Activated naive CD4-positive, alpha-beta T cell treated with Interleukin-2 at 50 U/mL for 16 hours (primary cell): ENCODE data around the gene PDE8A.
"Not testable (repeated sequence)": the region's sequence is repeated elsewhere in the genome, so short reads cannot be mapped to it uniquely, and the experiment has no call there.

ENCODE experiments used
- DNase-seq: peaks from one replicate; pipeline ENCODE4 v3.0.0-alpha.2; 2020

PDE8A gene

DNA sequence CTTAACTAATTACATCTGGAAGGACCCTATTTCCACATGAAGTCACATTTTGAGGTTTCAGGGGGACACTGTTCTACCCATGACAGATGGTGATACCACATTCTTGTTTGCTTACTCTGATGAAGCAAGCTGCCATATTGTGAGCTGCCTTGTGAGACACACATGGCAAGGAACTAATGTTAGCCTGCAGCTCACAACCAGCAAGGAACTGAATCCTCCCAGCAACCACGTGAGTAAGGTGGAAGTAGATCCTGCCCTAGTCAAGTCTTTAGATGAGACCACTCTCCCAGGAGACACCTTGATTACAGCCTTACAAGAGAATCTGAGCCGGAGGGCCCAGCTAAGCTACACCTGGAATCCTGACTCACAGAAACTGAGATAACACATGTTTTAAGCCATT lies 160.1 kb downstream of the PDE8A start:
- DNase-seq: no peak

DNA sequence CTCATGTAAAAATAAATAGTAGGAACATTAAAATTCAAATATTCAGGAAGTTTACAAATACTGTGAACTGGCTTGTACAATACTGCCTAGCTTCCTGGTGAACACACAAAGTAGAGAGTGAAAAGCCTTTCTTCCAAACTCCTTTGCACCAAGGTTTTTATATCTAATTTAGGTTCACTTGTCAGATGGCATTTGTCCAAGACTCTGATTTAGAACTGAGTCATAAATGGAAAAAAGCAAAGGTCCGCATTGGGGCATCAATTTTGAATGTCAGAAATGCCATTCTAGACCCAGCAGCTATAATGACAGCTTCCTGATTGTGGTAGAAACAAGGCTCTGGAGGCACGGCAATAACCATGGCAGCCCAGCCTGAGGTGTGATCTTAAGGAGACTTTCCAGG lies 160.7 kb downstream of the PDE8A start:
- no peak for DNase-seq

DNA sequence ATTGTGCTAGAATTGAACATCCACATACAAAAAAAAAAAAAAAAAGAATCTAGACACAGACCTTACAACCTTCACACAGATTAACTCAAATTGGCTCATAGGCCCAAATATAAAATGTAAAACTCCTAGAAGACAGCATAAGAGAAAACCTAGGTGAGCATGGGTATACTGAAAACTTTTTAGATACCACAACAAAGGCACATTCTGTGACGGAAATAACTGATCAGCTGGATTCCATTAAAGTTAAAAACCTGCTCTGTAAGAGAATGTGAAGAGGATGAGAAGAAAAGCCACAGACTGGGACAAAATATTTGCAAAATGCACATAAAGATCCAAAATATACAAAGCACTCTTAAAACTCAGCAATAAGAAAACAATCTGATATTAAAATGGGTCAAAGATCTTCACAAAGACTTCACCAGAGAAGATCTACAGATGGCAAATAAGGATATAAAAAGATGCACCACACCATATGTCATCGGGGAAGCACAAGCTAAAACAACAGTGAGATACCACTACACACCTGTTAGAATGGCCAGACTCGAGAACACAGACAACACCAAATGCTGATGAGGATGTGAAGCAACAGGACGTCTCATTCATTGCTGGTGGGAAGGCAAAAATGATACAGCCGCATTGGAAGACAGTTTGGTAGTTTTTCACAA lies 167.9 kb downstream of the PDE8A start:
- DNase-seq: no peak

DNA sequence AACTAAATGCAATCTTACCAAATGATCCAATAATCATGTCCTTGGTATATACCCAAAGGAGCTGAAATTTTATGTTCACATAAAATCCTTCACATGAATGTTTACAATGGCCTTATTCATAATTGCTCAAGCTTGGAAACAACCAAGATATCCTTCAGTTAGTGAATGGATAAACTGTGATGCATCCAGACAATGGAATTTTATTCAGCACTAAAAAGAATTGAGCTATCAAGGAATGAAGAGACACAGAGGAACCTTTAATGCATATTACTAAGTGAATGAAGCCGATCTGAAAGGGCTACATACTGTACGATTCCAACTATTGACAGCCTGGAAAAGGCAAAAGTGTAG lies 168.4 kb downstream of the PDE8A start:
- no peak for DNase-seq

DNA sequence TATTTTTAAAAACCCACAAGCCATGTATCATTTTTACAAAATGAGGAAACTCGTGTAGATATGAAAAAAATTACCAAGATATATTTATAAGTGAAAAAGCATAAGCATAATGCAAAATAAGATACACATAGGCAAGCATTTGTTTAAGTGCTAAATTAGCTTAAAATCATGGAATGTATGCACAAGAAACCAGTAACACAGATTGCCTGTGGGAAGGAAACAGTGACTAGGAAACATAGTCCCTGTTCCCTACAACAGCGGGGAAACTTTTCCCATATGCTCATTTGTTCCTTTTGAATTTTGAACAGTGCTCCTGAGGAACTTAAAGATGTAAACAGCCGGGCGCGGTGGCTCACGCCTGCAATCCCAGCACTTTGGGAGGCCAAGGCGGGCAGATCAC lies 169.5 kb downstream of the PDE8A start:
- DNase-seq: no peak

DNA sequence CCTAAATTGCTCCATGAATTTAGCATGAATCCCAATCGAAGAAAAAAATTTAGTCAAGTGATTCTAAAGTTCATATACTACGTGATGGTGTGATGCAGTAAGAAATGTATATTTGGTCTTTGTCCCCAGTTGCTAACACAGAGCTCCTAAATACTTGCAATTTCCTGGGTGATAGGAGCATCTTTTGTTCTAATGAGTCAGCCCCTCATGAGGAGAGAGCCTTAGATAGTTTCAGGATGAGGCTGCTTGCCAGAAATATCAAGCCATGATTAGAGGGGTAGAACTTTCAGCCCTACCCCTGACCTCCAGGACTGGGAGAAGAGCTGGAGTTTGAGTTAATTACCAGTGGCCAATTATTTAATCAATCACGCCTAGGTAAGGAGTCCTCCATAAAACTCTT lies 170.2 kb downstream of the PDE8A start:
- DNase-seq: no peak

DNA sequence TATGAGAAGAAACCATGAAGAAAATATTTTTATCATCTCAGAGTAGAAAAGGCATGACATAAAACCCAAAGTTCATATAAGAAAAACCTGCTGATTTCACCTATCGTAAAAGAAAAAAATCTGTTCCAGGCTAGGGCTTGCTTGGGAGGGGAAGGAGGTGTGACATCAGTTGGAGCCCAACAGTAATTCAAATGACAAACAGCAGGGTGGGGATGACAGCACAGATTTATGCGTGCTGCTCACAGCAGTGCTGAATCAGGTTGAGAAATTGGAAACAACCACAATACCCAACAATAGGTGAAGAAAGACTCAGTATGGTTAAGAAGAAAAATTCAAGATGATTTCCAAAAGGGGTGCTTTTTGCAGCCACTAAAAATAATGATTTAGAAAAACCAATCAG lies 172.4 kb downstream of the PDE8A start:
- DNase-seq: no peak

DNA sequence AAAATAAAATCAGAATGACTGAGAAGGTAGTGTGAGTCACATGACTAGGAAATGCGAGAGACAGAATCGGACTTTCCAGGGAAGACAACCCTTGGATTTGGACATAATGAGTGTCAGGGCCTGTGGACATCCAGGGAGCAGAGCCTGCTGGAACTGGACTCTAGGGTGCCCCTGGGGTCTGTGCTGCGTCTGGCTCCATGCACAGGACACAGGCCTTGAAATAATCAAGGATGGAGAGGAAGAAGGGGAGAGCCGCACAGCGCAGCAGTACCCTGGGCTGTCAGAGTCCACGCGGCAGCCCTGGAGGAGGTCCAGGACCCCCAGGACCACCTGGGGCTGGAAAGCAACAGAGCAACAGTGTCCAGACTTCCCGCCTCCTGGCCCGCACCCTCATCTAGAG lies 173.7 kb downstream of the PDE8A start:
- no peak for DNase-seq

DNA sequence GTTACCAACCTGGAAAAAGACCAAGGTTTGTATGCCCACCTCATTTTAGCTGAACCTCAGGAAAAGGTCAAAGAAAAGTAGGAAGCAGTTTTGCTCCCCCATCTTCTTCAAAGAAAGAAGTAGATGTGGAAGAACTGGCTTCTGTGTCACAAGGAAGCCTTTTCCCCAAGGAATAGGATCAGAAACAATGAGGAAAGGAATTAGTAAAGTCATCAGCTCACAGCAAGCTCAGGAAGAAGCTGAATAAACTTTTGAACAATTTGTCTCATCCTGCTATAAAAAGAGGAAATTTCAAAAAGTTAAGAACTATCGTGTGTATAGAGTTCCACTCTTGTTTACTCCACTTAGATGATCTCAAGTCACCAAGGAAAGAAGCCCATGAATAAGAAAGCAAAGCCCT lies 174.2 kb downstream of the PDE8A start:
- no peak for DNase-seq

DNA sequence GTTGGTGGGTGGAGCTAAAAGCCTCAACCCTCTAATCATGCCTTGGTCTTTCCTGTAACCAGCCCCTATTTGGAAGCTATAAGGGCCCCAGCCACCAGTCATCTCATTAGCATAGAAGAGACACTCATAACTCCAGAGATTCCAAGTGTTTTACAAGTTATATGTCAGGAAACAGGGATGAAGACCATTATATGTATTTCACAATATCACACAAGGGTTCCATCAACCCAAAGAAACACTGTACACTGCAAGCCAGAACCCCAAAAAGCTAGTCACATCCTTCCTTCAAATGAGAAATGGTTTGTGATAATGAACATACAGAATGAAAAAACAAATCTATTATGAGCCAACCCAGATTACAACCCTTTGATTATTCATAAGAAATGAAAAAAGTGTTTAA lies 175.7 kb downstream of the PDE8A start:
- no peak for DNase-seq

DNA sequence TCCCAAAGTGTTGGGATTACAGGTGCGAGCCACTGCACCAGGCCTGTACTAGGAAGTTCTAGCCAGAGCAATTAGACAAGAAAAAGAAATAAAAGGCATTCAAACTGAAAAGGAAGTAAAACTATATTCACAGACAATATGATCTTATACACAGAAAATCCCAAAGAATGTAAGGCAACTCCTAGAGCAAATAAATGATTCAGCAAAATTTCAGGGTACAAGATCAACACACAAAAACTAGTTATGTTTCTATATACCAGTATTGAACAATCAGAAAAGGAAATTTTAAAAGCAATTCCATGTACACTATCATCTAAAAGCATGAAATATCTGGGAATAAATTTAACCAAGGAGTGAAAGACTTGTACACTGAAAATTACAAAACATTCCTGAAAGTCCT lies 180.6 kb downstream of the PDE8A start:
- DNase-seq: no peak

DNA sequence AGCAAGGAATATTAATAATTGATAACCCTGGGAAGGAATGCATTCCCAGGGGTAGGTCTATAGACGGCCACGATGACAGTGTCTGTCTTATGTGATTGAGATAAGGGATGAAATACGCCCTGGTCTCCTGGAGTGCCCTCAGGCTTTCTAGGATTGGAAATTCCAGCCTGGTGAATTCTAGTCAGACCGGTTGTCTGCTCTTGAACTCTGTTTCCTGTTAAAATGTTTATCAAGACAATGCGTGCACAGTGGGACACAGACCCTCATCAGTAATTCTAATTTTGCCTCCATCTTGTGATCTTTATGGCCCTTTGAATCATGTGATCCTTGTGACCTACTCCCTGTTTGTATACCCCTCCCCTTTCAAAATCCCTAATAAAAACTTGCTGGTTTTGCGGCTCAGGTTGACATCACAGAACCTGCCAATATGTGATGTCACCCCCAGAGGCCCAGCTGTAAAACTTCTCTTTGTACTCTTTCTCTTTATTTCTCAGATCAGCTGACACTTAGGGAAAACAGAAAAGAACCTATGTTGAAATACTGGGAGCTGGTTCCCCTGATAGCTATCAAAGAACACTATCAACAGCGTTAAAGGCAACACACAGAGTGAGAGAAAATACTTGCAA lies 183.3 kb downstream of the PDE8A start:
- no peak for DNase-seq

DNA sequence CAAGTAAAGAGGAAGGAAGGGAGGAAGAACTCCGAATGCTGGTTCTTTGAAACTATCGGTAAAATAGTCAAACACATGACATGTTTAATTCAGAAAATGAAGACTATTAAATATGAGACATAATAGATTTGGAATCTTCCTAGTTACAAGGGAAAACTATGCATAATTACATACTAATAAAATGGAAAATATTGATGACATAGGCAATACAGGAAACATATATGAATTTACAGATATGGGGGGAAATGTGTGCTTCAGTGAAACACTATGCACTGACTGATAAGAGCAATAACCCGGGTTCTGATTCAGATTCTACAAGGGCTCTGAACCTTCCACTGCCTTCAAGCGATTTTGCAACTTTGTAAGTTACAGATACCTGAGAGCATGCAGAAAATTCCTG lies 185.9 kb downstream of the PDE8A start:
- no peak for DNase-seq

DNA sequence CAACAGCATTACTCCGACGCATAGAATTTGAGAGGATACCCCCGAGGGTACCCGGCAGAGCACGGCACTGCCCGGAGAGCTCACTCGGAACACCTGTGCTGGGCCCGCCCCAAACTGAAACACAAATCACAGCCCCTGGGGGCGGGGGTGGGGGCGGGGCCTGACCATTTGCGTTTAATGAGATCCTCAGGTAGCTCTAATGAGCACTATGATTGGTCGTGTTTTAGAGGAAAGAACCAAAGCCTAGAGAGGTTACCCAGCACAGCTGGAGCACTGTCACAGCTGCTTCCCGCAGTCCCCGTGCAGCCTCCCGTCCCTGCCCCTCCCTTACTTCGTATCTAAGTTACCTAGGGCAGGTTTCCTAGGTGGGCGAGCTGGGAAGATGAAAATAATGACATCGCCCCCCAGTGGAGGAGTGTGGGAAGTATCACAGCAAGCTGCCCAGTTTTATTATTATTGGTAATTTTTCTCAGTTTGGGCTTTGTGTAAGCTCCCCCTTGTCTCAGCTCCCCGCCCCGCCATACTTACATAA lies 187.1 kb downstream of the PDE8A start:
- peak; percentile 17 for DNase-seq

DNA sequence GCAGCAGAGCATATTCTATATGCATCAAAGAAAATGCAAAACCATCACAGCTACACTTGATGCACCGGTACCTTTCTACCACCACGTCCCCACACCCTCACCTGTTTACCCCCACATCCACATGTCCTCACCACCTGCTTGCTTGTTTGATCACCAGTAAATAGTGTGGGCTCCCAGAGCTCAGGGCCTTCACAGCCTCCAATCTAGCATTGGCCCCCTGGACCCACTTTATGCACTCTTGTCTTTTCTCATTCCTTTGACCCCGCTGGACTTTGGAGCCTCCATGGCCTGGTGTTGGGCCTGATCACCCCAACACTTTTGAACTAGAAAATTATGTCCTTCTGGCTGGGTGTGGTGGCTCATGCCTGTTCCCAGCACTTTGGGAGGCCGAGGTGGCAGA lies 190.1 kb downstream of the PDE8A start:
- DNase-seq: no peak

DNA sequence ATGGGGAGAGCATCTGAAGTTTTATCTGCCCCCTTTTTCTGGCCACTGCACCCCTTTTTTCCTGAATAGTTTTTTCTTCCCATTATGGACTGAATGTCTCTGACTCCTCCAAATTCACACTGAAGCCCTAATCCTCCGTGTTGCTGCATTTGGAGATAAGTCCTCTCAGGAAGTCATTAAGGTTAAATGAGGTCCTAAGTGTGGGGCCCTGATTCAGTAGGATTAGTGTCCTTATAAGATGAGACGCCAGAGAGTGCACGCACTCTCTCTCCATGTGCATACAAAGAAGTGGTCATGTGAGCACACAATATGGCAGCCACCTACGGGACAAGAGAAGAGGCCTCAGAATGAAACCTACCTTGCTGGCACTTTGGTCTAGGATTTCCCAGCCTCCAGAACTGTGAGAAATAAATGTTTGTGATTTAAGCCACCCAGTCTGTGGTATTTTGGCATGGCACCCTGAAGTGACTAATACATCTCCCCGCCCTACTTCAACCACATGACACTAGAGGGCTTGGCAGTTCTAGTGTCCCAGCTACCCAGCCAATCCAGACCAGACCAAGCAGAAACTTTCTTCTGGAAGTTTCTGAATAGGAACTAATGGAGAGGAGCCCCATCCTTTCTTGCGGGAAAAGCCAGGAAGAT lies 191.3 kb downstream of the PDE8A start:
- no peak for DNase-seq

DNA sequence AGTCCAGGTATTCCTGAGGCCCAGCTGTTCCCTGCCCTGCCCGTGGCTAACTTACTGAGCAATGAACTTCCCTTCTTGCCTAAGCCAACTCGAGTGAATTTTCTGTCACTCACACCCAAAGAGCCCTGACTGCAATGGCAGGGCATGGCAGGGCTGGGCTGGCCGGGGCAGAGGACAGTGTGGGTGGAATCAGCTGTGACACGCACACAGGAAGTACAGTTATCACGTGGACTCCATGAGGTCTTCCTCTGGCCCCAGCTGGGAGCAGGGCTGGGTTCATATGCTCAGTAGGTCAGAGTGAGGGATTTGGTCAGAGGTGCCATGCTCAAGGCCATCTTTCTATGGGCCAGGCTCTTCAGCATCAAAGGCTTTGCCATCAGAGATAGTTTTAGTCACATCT lies 192.0 kb downstream of the PDE8A start:
- DNase-seq: not testable (repeated sequence)

DNA sequence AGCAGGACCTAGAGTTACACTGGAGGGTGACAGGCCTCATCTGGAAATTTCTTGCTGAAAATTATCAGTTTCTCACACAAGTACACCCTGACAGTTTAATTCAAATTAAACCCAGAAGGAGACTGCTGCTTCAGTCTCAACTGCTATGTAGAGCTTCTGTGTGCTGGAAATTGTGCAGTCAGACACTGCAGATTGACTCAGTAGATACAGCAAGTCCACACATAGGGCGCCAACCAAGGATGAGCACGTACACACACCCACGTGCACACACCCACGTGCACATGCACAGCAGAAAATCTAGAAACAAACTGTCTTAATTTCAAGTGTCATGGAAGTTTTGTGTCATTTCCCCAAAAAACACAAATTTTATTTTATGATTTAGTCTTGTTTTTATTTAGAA lies 192.9 kb downstream of the PDE8A start:
- DNase-seq: peak; percentile 10

DNA sequence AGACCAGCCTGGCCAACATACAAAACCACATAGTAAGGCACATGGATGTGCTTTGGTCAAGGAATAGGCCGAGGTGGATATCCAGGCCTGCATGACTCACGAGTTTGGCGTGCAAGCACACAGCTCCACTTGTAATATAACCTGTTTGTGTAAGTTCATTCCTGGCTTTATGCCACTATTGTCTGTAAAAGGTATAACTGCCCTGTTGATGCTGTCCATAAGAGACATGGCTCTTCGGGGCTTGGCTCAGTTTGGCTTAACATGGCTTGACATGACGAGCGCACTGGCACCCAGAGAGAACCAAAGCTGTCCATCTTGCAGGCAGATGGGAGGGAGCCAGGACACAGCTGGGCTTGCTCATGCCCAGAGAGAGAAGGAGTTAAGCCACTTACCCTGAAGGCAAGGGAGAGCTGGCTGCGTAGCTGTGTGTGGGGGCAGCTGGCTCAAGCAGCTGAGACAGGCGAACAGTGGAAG lies 195.4 kb downstream of the PDE8A start:
- DNase-seq: not testable (repeated sequence)

DNA sequence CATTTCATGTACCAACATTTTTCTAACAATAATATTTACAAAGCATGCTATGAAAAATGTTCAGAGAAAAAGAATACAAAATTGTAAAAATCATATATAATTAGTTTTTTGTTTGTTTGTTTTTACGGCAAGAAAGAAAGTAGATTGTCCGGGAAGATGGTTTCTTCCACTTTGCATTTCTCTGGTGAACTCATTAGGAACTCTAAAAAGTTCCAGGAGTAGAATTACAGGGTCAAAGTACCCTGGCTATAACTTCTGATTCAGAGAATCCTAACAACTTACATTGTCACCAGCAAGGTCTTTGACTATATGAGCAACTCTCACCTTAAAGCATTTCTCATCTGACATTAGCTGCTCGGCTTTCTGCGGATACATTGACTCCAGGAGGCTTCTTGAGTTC lies 196.7 kb downstream of the PDE8A start:
- no peak for DNase-seq

DNA sequence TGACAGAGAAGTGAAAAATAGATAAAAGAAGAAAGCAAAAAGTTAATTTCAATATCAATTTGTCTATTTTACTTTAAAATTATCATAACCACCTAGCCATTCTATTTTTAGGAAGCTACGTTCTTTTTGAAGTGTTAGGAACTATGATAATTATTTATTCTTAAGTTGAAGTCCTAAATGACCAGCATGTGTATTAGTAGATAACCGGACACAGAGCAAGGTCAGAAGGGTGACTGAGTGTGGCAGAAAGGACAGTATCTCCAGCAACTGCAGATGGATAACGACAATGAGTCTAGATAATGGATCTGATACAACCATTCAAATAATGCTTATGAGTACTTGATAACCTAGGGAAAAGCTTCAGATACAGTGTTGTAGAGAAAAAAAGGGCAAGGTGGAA lies 198.0 kb downstream of the PDE8A start:
- no peak for DNase-seq

DNA sequence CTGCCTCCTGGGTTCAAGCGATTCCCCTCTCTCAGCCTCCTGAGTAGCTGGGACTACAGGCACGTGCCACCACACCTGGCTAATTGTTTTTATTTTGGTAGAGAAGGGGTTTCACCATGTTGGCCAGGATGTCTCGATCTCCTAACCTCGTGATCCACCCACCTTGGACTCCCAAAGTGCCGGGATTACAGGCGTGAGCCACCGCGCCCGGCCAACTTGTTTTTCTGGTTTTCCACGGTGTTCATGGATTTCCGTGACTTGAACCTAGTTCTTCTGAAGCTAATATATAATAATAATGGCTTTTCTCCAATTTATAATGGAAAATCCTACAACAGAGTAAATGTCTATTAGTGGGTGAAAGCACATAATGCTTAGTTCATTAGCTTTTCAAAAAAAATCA lies 203.7 kb downstream of the PDE8A start:
- DNase-seq: not testable (repeated sequence)

DNA sequence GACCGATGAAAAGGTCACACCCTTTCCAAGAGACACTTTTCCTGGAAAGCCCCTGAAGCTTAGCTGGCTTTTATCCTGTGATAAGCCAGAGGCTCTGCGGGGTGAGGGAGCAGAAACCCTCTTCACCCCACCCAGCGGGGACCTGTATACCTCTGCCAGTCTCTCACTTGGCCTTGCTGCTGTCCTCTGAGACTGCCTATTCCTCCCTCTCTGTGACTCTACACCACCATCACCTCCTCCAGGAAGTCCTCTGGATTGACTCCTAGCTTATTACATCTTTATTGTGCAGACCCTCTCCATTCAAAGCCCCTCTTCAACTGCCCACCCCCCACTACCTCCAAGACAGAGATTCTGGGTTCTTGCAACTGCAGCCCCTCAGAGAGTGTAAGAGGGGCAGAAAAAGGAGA lies 206.5 kb downstream of the PDE8A start:
- not testable (repeated sequence) for DNase-seq
